GM19238 (cell line): ENCODE results near the gene MACROD1.

Source experiments
- DNase-seq: peaks from one replicate; pipeline ENCODE4 v3.0.0; 2011; ENCODE audit warnings: low spot score; ENCODE audit not compliant: insufficient read length

The MACROD1 gene

GRCh38 chr11:64036087-64037026, 129.6 kb downstream of the MACROD1 start:
- DNase-seq: no peak

- DNase-seq: no peak
Observed at GRCh38 chr11:64035576-64035975, 130.3 kb downstream of the MACROD1 start, which contains the start of gene FLRT1. Gene FLRT1 (plus strand): TSS chr11:64035931. CDS start chr11:64116268, 80,337 bp downstream.

- DNase-seq: no peak
Observed at GRCh38 chr11:64035081-64035524, 130.8 kb downstream of the MACROD1 start.

GRCh38 chr11:64034411-64034811, 131.5 kb downstream of the MACROD1 start:
- DNase-seq: no peak

GRCh38 chr11:64032050-64032449, 133.9 kb downstream of the MACROD1 start:
- DNase-seq: no peak

- no peak for DNase-seq
Observed at GRCh38 chr11:64031001-64031400, 134.9 kb downstream of the MACROD1 start.

- DNase-seq: no peak
Observed at GRCh38 chr11:64029773-64030172, 136.1 kb downstream of the MACROD1 start.

GRCh38 chr11:64028398-64029115, 137.4 kb downstream of the MACROD1 start:
- DNase-seq: no peak

- DNase-seq: no peak
Observed at GRCh38 chr11:64027651-64028397, 138.1 kb downstream of the MACROD1 start.

- DNase-seq: no peak
Observed at GRCh38 chr11:64026575-64027205, 139.2 kb downstream of the MACROD1 start.

GRCh38 chr11:64025205-64025604, 140.7 kb downstream of the MACROD1 start:
- no peak for DNase-seq

- no peak for DNase-seq
Observed at GRCh38 chr11:64023712-64024710, 141.9 kb downstream of the MACROD1 start.

- DNase-seq: no peak
Observed at GRCh38 chr11:64022125-64022784, 143.7 kb downstream of the MACROD1 start.

- DNase-seq: no peak
Observed at GRCh38 chr11:64021757-64022093, 144.2 kb downstream of the MACROD1 start.

GRCh38 chr11:64020976-64021756, 144.7 kb downstream of the MACROD1 start:
- no peak for DNase-seq

- no peak for DNase-seq
Observed at GRCh38 chr11:64019106-64020037, 146.5 kb downstream of the MACROD1 start.

GRCh38 chr11:64018310-64018709, 147.6 kb downstream of the MACROD1 start:
- DNase-seq: no peak

GRCh38 chr11:64017945-64018224, 148.0 kb downstream of the MACROD1 start:
- no peak for DNase-seq
